ENCODE results near the gene ACSM4. TPM values are rescaled to one million over a fixed set of nuclear protein-coding genes. Genes with fewer than 3 reads are reported as not detected.

Gene ACSM4
- total RNA-seq, 1 experiment from 2014 or later = not detected

GRCh38 chr12:7354529-7354928, 50.7 kb downstream of the ACSM4 start:
- DNase-seq = peak; percentile 27
- no peaks in the 10 kb centered on the region for H3K36me3 ChIP-seq (ENCODE audit: low read depth, low read length)
- no peak overlapping the region for H3K27ac ChIP-seq (ENCODE audit: low read length)
- no peak overlapping the region for H3K4me2 ChIP-seq (ENCODE audit: low read length)
- intact Hi-C loops (cut with micrococcal nuclease) = no loop called here
- H3K9ac ChIP-seq (ENCODE audit: low read length) = no peak overlapping the region
- H2AFZ ChIP-seq (ENCODE audit: low read length) = no peak overlapping the region
- H3K27me3 ChIP-seq (ENCODE audit: low read length) = peaks cover 19% of the 10 kb centered on the region; the same call in 1 of the 2 replicates
- H3K9me2 ChIP-seq (replicated peaks; ENCODE audit: low read length) = no peaks in the 10 kb centered on the region
- no peaks in the 10 kb centered on the region for H3K79me2 ChIP-seq (ENCODE audit: low read length)
- no peak for ATAC-seq
- no TSS peak for BruUV-seq (replicated peaks)
- CTCF ChIA-PET = no interaction called here
- POLR2A ChIA-PET (ENCODE audit: unreplicated experiment) = no interaction called here
- H4K20me1 ChIP-seq (ENCODE audit: low read length) = no peaks in the 10 kb centered on the region
- H3K9me3 ChIP-seq (ENCODE audit: low read length) = no peaks in the 10 kb centered on the region
- no peak overlapping the region for H3K4me3 ChIP-seq (ENCODE audit: low read length)
- H3K4me1 ChIP-seq (ENCODE audit: insufficient read depth, low read length) = no peaks in the 10 kb centered on the region
- no peak for TF ChIP-seq EZH2phosphoT487 (IDR thresholded peaks at IDR 0.05; ENCODE audit: borderline replicate concordance, low read length)
- no peak for TF ChIP-seq EZH2 (IDR thresholded peaks at IDR 0.05; ENCODE audit: low read length, unreplicated experiment)
- no peak for TF ChIP-seq CTCF (conservative IDR thresholded peaks at IDR 0.05; ENCODE audit: low read depth, low read length)
- no peaks in the 10 kb centered on the region for H3F3A ChIP-seq (ENCODE audit: low read length, unreplicated experiment)

GRCh38 chr12:7361265-7361664, 57.4 kb downstream of the ACSM4 start:
- DNase-seq (no peak), ATAC-seq (no peak)
- Histone ChIP-seq H3K9ac (ENCODE audit: low read length) (no peak overlapping the region), H3K27ac (ENCODE audit: low read length) (no peak overlapping the region), H2AFZ (ENCODE audit: low read length) (no peak overlapping the region), H3F3A (ENCODE audit: low read length, unreplicated experiment) (no peaks in the 10 kb centered on the region), H3K27me3 (ENCODE audit: low read length) (peaks cover 25% of the 10 kb centered on the region), H3K4me2 (ENCODE audit: low read length) (no peak overlapping the region), H3K4me3 (ENCODE audit: low read length) (no peak overlapping the region), H3K9me3 (ENCODE audit: low read length) (no peaks in the 10 kb centered on the region), H4K20me1 (ENCODE audit: low read length) (no peaks in the 10 kb centered on the region), H3K4me1 (ENCODE audit: insufficient read depth, low read length) (no peaks in the 10 kb centered on the region), H3K36me3 (ENCODE audit: low read depth, low read length) (no peaks in the 10 kb centered on the region), H3K79me2 (ENCODE audit: low read length) (no peaks in the 10 kb centered on the region), H3K9me2 (replicated peaks; ENCODE audit: low read length) (no peaks in the 10 kb centered on the region)
- BruUV-seq (replicated peaks) = no TSS peak
- ChIA-PET POLR2A (ENCODE audit: unreplicated experiment) (no interaction called here), CTCF (no interaction called here)
- intact Hi-C loops (cut with micrococcal nuclease) = no loop called here
- TF ChIP-seq CTCF (conservative IDR thresholded peaks at IDR 0.05; ENCODE audit: low read depth, low read length) (no peak), EZH2phosphoT487 (IDR thresholded peaks at IDR 0.05; ENCODE audit: borderline replicate concordance, low read length) (no peak)

DNA sequence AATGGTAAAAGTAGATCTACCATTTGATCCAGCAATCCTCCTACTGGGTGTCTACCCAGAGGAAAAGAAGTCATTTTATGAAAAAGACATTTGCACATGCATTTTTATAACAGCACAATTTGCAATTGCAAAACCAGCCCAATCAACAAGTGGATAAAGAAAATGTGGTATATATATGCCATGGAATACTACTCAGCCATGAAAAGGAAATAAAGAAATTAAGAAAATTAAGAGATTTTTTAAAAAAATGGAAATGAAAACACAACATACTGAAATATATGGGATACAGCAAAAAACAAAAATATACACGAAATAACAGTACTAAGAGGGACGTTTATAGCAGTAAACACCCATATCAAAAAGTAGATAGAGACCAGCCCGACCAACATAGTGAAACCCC, 58.9 kb downstream of the ACSM4 start:
- H3K4me2 ChIP-seq (ENCODE audit: low read length) = no peak overlapping the region
- H3K4me3 ChIP-seq (ENCODE audit: low read length) = no peak overlapping the region
- H3K9me2 ChIP-seq (replicated peaks; ENCODE audit: low read length) = no peaks in the 10 kb centered on the region
- no peak overlapping the region for H2AFZ ChIP-seq (ENCODE audit: low read length)
- no peak for DNase-seq
- peaks cover 16% of the 10 kb centered on the region for H3K27me3 ChIP-seq (ENCODE audit: low read length)
- intact Hi-C loops (cut with micrococcal nuclease) = no loop called here
- no peak for ATAC-seq
- ChIA-PET POLR2A (ENCODE audit: unreplicated experiment) (no interaction called here), CTCF (no interaction called here)
- no peaks in the 10 kb centered on the region for H4K20me1 ChIP-seq (ENCODE audit: low read length)
- TF ChIP-seq EZH2phosphoT487 (IDR thresholded peaks at IDR 0.05; ENCODE audit: borderline replicate concordance, low read length) (no peak), CTCF (conservative IDR thresholded peaks at IDR 0.05; ENCODE audit: low read depth, low read length) (no peak), EZH2 (IDR thresholded peaks at IDR 0.05; ENCODE audit: low read length, unreplicated experiment) (no peak)
- H3K4me1 ChIP-seq (ENCODE audit: insufficient read depth, low read length) = no peaks in the 10 kb centered on the region
- no peak overlapping the region for H3K27ac ChIP-seq (ENCODE audit: low read length)
- BruUV-seq (replicated peaks) = no TSS peak
- no peaks in the 10 kb centered on the region for H3K36me3 ChIP-seq (ENCODE audit: low read depth, low read length)
- H3K9me3 ChIP-seq (ENCODE audit: low read length) = no peaks in the 10 kb centered on the region
- H3K9ac ChIP-seq (ENCODE audit: low read length) = no peak overlapping the region
- H3F3A ChIP-seq (ENCODE audit: low read length, unreplicated experiment) = no peaks in the 10 kb centered on the region
- H3K79me2 ChIP-seq (ENCODE audit: low read length) = no peaks in the 10 kb centered on the region
